Left kidney (tissue), 2 donors: ENCODE results near the gene LRRC4B. TPM values are rescaled to one million over a fixed set of nuclear protein-coding genes. Genes with fewer than 3 reads are reported as not detected.
"Not testable (repeated sequence)": the region's sequence is repeated elsewhere in the genome, so short reads cannot be mapped to it uniquely, and the experiment has no call there.

Experiments used
- DNase-seq: peaks from one replicate; pipeline ENCODE4 v3.0.0-alpha.2; 2013
- polyA plus RNA-seq: library from polyadenylated mRNA; unstranded; fragments of 120-200 nt; gene quantifications from one replicate; pipeline ENCODE4 v1.2.1, GENCODE V29; 2013; ENCODE audit not compliant: insufficient read length

LRRC4B gene
- polyA plus RNA-seq, 1 donor, result 14.2 TPM

DNA sequence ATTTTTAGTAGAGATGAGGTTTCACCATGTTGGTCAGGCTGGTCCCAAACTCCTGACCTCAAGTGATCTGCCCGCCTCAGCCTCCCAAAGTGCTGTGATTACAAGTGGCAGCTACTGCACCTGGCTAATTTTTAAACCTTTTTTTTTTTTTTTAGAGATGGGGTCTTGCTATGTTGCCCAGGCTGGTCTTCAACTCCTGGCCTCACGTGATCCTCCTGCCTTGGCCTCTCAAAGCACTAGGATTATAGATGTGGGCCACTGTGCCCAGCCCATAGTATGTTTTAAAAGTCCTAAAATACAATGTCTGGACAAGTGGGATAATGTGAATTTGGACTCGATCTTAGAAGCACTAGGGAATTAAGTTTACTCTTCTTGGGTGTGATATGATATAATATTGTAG lies 8.5 kb upstream of the LRRC4B start:
- DNase-seq, result not testable (repeated sequence)

DNA sequence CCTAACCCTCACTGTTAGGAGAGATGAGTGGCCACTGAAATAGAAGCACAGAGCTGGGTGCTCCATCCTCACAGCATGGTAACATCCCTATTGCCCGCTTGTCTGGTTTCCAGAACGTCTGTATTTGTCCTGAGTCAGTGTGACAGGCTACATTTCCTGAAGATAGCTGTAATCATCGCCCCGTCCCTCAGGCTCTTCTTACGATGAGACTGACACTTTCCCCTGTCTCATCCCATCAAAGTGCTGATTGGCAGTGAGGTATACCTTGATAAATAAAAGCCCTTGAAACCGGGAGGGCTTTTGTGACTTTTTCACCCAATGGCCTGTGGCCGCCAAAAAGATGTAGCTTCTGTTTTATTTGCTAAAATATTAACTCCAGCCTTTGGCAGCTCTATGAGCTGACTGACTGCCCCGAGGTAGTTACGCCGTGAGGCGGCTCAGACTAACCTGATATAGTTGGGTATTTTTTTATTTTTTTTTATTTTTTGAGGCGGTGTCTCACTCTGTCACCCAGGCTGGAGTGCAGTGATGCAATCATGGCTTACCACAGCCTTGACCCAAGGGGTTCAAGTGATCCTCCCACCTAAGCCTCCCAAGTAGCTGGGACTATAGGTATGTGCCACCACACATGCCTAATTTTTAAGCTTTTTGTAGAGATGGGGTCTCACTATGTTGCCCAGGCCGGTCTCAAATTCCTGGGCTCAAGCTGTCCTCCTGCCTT lies 5.7 kb upstream of the LRRC4B start:
- DNase-seq, result no peak

DNA sequence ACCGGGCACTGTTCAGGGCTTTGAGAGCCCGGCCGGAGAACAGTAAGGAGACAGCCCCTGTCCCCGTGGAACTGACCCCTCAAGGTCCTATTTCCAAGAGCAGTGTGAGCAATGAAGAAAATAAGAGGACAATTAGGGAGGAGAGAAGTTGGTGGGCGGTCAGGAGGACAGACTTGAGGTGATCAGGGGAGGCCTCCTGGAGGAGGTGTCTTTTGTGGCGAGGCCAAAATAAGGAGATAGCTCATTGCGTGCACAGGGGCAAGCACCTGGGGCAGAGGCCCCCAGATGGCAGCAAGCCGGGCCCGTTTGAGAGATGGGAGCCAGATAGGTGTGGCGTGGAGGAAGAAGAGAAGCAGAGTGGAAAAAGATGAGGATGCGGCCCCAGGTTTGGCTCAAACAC lies 2.8 kb upstream of the LRRC4B start:
- DNase-seq, result no peak

- DNase-seq, result no peak
Measured at GRCh38 chr19:50569938-50570540, 1.8 kb upstream of the LRRC4B start.

GRCh38 chr19:50568728-50569698 lies 778 bp upstream of the LRRC4B start:
- no peak for DNase-seq

- peak; percentile 40 for DNase-seq
Measured at GRCh38 chr19:50567052-50567841, 988 bp downstream of the LRRC4B start.

GRCh38 chr19:50565984-50566903 lies 2.0 kb downstream of the LRRC4B start:
- peak; percentile 47 for DNase-seq

DNA sequence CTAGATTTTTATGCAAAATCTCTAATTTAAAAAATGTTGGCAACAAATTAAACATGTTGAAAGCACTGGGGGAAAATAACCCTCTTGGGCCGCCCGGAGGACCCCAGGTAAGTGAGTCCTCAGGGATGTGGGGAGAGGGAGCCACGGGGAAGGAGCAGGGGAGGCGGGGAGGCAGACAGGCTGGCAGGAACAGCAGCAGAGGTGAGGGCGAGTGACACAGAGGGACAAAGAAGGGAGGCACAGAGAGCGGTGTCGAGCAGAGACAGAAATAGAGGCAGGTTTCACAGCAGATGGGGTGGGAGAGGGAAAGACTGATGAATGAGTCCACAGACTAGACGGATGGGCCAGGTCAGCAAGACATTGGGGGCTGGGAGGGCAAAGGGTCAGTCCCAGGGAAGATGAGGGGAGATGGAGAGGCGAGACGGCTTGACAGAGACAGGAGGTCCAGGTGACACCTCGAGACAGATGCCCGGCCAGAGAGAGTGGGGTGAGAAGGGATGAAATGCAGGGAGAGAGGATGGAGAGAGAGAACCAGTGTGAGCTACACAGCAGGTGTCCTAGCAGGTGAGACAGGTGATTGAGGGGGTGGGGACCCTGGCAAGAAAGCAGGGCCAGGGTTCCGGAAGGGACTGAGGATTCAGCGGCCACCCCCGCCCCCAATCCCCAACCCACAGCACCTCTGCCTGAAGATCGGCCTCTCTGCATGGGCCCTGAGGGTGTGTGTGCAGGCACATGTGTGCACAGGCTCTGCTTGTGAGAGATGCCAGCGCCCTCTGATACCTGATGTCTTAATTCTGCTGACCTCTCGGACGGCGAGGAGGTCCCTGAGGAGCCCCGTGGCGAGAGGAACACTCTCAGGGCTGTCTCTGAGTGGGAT lies 3.8 kb downstream of the LRRC4B start:
- no peak for DNase-seq

DNA sequence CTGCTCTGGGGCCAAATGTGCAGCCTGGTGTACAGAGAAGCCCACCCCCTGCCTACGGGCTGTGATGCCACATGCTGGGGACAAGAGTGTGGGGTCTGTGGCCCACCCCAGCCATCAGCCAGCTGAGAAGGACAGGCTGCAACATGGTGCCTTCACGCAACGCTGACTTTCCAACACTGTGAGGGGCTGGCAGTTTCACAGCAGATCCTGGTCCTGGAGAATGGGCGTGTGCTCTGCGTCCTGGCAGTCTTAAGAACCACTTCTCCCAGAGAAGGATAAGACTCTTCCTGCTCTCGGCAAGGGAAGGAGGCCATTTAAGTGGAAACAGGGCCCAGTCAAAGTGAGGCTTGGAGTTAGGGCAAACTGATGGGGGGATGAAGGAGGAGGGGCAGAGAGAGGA lies 4.6 kb downstream of the LRRC4B start:
- no peak for DNase-seq

DNA sequence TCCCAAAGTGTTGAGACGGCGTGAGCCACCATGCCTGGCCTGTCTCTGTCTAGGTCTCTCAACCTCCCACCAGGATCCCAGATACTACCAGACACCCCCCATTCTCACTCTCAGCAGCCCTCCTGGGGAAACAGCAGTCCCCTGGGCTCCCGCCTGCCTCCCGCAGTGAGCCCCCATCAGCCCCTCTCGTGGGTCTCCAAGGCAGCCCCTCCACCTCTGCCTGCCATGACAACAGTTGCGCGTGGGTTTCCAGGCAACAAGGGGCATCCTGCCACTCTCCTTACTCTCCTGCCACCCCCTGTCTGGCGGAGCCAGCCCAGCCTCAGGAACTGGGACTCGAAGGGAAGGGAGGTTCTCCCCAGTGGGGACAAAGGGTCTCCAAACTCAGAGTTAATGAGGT lies 5.2 kb downstream of the LRRC4B start:
- DNase-seq, result no peak

- DNase-seq, result no peak
Measured at GRCh38 chr19:50562329-50562728, 5.9 kb downstream of the LRRC4B start.

GRCh38 chr19:50559636-50560035 lies 8.6 kb downstream of the LRRC4B start:
- DNase-seq, result no peak

DNA sequence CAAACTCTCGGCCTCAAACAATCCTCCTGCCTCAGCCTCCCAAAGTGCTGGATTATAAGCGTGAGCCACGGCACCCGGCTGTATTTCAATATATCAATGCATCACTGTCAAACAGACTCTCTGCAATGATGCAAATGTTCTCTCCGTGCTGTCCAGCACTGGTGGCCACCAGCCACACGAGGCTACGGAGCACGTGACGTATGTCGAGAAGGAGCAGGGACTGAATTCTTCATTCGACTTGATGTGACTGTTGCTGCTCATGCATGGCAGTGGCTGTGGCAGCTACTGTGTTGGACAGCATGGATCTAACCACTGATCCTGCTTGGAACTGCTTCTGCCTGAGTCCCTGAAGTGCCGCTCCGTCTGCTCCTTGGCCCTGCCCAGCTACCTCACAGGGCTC lies 9.8 kb downstream of the LRRC4B start:
- DNase-seq, result no peak

- no peak for DNase-seq
Measured at GRCh38 chr19:50558039-50558438, 10.2 kb downstream of the LRRC4B start.

GRCh38 chr19:50557009-50557613 lies 11.1 kb downstream of the LRRC4B start:
- DNase-seq, result no peak

- peak; percentile 89 for DNase-seq
Measured at GRCh38 chr19:50556282-50557008, 11.8 kb downstream of the LRRC4B start.

GRCh38 chr19:50555450-50556281 lies 12.6 kb downstream of the LRRC4B start:
- no peak for DNase-seq

GRCh38 chr19:50555033-50555432 lies 13.2 kb downstream of the LRRC4B start:
- no peak for DNase-seq
